DND-41 (cell line): ENCODE results near the gene VTI1A.

ENCODE experiments used
- ATAC-seq: fragments of 200-7000 bp; cut with Tn5 transposase; 3 replicates; pipeline ENCODE4 v1.9.1; 2021; ENCODE audit warnings: low read depth; ENCODE audit not compliant: insufficient read depth
- DNase-seq: peaks from one replicate; pipeline ENCODE4 v3.0.0-alpha.2; 2020
- H2AFZ ChIP-seq: 2 replicates; pipeline ENCODE4 v1.6.0; 2012; ENCODE audit warnings: low read depth, low read length
- H3K27ac ChIP-seq: 2 replicates; pipeline ENCODE4 v1.5.1; 2012; ENCODE audit warnings: low read length, inconsistent platforms
- H3K27me3 ChIP-seq: fragments of 200-600 bp; sonication (generic); 2 replicates; pipeline ENCODE4 v1.6.0; 2012; ENCODE audit warnings: low read length, mild to moderate bottlenecking, inconsistent platforms; ENCODE audit not compliant: insufficient read depth, poor library complexity
- H3K36me3 ChIP-seq: 2 replicates; pipeline ENCODE4 v1.5.1; 2012; ENCODE audit warnings: low read length, inconsistent platforms; ENCODE audit not compliant: insufficient read depth
- H3K4me1 ChIP-seq: 2 replicates; pipeline ENCODE4 v1.5.1; 2012; ENCODE audit warnings: mild to moderate bottlenecking, low read length; ENCODE audit not compliant: insufficient read depth
- H3K4me2 ChIP-seq: 2 replicates; pipeline ENCODE4 v1.6.0; 2012; ENCODE audit warnings: mild to moderate bottlenecking, moderate library complexity, low read length, inconsistent platforms; ENCODE audit not compliant: insufficient read depth
- H3K4me3 ChIP-seq, 2 experiments: fragments of 200-600 bp in 1 of 2; shearing (Covaris generic) in 1 of 2; 2 replicates each; pipeline ENCODE4 v1.5.1; 2012 to 2016; ENCODE audit warnings: inconsistent platforms in 2 of 2, low read length in 2 of 2, mild to moderate bottlenecking in 2 of 2, low read depth in 1 of 2, moderate library complexity in 1 of 2
- H3K79me2 ChIP-seq: 2 replicates; pipeline ENCODE4 v1.6.0; 2012; ENCODE audit warnings: low read length, inconsistent platforms; ENCODE audit not compliant: insufficient read depth
- H3K9ac ChIP-seq: 2 replicates; pipeline ENCODE4 v1.6.0; 2012; ENCODE audit warnings: low read depth, mild to moderate bottlenecking, inconsistent platforms, low read length, moderate library complexity
- H3K9me3 ChIP-seq: 2 replicates; pipeline ENCODE4 v1.5.1; 2012; ENCODE audit warnings: low read length, moderate library complexity, mild to moderate bottlenecking, inconsistent platforms; ENCODE audit not compliant: insufficient read depth, severe bottlenecking
- H4K20me1 ChIP-seq: 2 replicates; pipeline ENCODE4 v1.6.0; 2012; ENCODE audit warnings: low read length; ENCODE audit not compliant: insufficient read depth
- CTCF ChIP-seq: IDR thresholded peaks from 2 replicates; pipeline ENCODE4 v1.5.1; 2012; ENCODE audit warnings: borderline replicate concordance, low read length, moderate library complexity, mild to moderate bottlenecking; ENCODE audit not compliant: poor library complexity, severe bottlenecking; ENCODE audit errors: extremely low read depth
- EZH2 ChIP-seq: IDR thresholded peaks from 3 replicates; pipeline ENCODE4 v1.6.1; 2012; ENCODE audit warnings: borderline replicate concordance, low read depth, mild to moderate bottlenecking, moderate library complexity, low read length, inconsistent platforms; ENCODE audit not compliant: severe bottlenecking

Gene VTI1A

GRCh38 chr10:112653215-112653614, 206.2 kb downstream of the VTI1A start:
- Histone ChIP-seq H3K36me3 (no peaks in the 10 kb centered on the region; the same call in 1 of the 2 replicates), H3K27me3 (no peaks in the 10 kb centered on the region), H4K20me1 (no peaks in the 10 kb centered on the region), H3K4me3 (no peak overlapping the region), H3K9me3 (no peaks in the 10 kb centered on the region), H2AFZ (no peak overlapping the region), H3K9ac (no peak overlapping the region), H3K4me2 (no peak overlapping the region), H3K27ac (no peak overlapping the region), H3K4me1 (no peaks in the 10 kb centered on the region), H3K79me2 (no peaks in the 10 kb centered on the region)
- no peak for TF ChIP-seq CTCF
- DNase-seq, result no peak
- no peak for ATAC-seq

- DNase-seq, result no peak
- TF ChIP-seq CTCF (no peak), EZH2 (no peak)
- H2AFZ ChIP-seq, result no peak overlapping the region
Measured at GRCh38 chr10:112653851-112654250, 206.8 kb downstream of the VTI1A start.

GRCh38 chr10:112654794-112655193, 207.8 kb downstream of the VTI1A start:
- TF ChIP-seq CTCF, result no peak
- no peak for TF ChIP-seq EZH2
- no peak overlapping the region for H2AFZ ChIP-seq
- H3K36me3 ChIP-seq, result no peaks in the 10 kb centered on the region; the same call in 1 of the 2 replicates
- no peak overlapping the region for H3K4me2 ChIP-seq
- H4K20me1 ChIP-seq, result no peaks in the 10 kb centered on the region
- H3K9ac ChIP-seq, result no peak overlapping the region
- H3K27ac ChIP-seq, result no peak overlapping the region
- no peak for DNase-seq
- H3K4me1 ChIP-seq, result no peaks in the 10 kb centered on the region
- H3K9me3 ChIP-seq, result no peaks in the 10 kb centered on the region
- no peak overlapping the region for H3K4me3 ChIP-seq
- H3K79me2 ChIP-seq, result no peaks in the 10 kb centered on the region
- no peak for ATAC-seq
- H3K27me3 ChIP-seq, result no peaks in the 10 kb centered on the region

More at GRCh38 chr10:112653851-112654250, 206.8 kb downstream of the VTI1A start:
- Histone ChIP-seq H3K79me2 (no peaks in the 10 kb centered on the region), H3K27me3 (no peaks in the 10 kb centered on the region), H4K20me1 (no peaks in the 10 kb centered on the region), H3K4me2 (no peak overlapping the region), H3K36me3 (no peaks in the 10 kb centered on the region; the same call in 1 of the 2 replicates), H3K4me3 (no peak overlapping the region), H3K9me3 (no peaks in the 10 kb centered on the region), H3K9ac (no peak overlapping the region), H3K4me1 (no peaks in the 10 kb centered on the region), H3K27ac (no peak overlapping the region)
- no peak for ATAC-seq

- no peak for ATAC-seq
- no peak overlapping the region for H3K4me2 ChIP-seq
- H3K4me3 ChIP-seq, result no peak overlapping the region
- H3K9ac ChIP-seq, result no peak overlapping the region
- H3K4me1 ChIP-seq, result no peaks in the 10 kb centered on the region
- DNase-seq, result no peak
- TF ChIP-seq CTCF (no peak), EZH2 (no peak)
- H3K79me2 ChIP-seq, result no peaks in the 10 kb centered on the region
- no peaks in the 10 kb centered on the region for H3K9me3 ChIP-seq
- no peaks in the 10 kb centered on the region for H4K20me1 ChIP-seq
- H3K27me3 ChIP-seq, result no peaks in the 10 kb centered on the region
- no peak overlapping the region for H2AFZ ChIP-seq
- no peak overlapping the region for H3K27ac ChIP-seq
- H3K36me3 ChIP-seq, result no peaks in the 10 kb centered on the region; the same call in 1 of the 2 replicates
Measured at GRCh38 chr10:112655722-112656121, 208.7 kb downstream of the VTI1A start.
